ENCODE results near the gene MYOM3.
"Not testable (repeated sequence)": the region's sequence is repeated elsewhere in the genome, so short reads cannot be mapped to it uniquely, and the experiment has no call there.

The MYOM3 gene

GRCh38 chr1:24058671-24059455 is 53.1 kb downstream of the MYOM3 start:
- no peak overlapping the region for H3K27ac ChIP-seq (ENCODE audit: low read depth, low read length)

GRCh38 chr1:24057171-24057570 is 54.8 kb downstream of the MYOM3 start:
- Histone ChIP-seq H3K9ac (ENCODE audit: low read length) (no peak overlapping the region), H3K27ac (ENCODE audit: low read depth, low read length) (no peak overlapping the region), H3K27me3 (ENCODE audit: control insufficient read depth in 1 of 2, insufficient read depth in 2 of 2, low read length in 2 of 2) (no peaks in the 10 kb centered on the region), H3K4me3 (ENCODE audit: low read depth in 1 of 2, low read length in 2 of 2) (no peak overlapping the region), H3K36me3 (ENCODE audit: insufficient read depth, low read length) (no peaks in the 10 kb centered on the region), H3K9me3 (ENCODE audit: low read length) (no peaks in the 10 kb centered on the region), H3K4me1 (ENCODE audit: insufficient read depth, low read length) (no peaks in the 10 kb centered on the region)

More at GRCh38 chr1:24058671-24059455, 53.1 kb downstream of the MYOM3 start:
- Histone ChIP-seq H3K4me3 (ENCODE audit: low read depth in 1 of 2, low read length in 2 of 2) (no peak overlapping the region), H3K4me1 (ENCODE audit: insufficient read depth, low read length) (no peaks in the 10 kb centered on the region), H3K9ac (ENCODE audit: low read length) (no peak overlapping the region), H3K27me3 (ENCODE audit: control insufficient read depth in 1 of 2, insufficient read depth in 2 of 2, low read length in 2 of 2) (no peaks in the 10 kb centered on the region), H3K36me3 (ENCODE audit: insufficient read depth, low read length) (no peaks in the 10 kb centered on the region), H3K9me3 (ENCODE audit: low read length) (no peaks in the 10 kb centered on the region)

- Histone ChIP-seq H3K4me3 (ENCODE audit: low read depth in 1 of 2, low read length in 2 of 2) (no peak overlapping the region), H3K9me3 (ENCODE audit: low read length) (no peaks in the 10 kb centered on the region), H3K27ac (ENCODE audit: low read depth, low read length) (no peak overlapping the region), H3K4me1 (ENCODE audit: insufficient read depth, low read length) (no peaks in the 10 kb centered on the region), H3K36me3 (ENCODE audit: insufficient read depth, low read length) (no peaks in the 10 kb centered on the region), H3K9ac (ENCODE audit: low read length) (no peak overlapping the region), H3K27me3 (ENCODE audit: control insufficient read depth in 1 of 2, insufficient read depth in 2 of 2, low read length in 2 of 2) (no peaks in the 10 kb centered on the region)
Measured at GRCh38 chr1:24055681-24056080, 56.3 kb downstream of the MYOM3 start.

- Histone ChIP-seq H3K4me3 (ENCODE audit: low read depth in 1 of 2, low read length in 2 of 2) (no peak overlapping the region), H3K4me1 (ENCODE audit: insufficient read depth, low read length) (peaks cover 1% of the 10 kb centered on the region), H3K36me3 (ENCODE audit: insufficient read depth, low read length) (no peaks in the 10 kb centered on the region), H3K27me3 (ENCODE audit: control insufficient read depth in 1 of 2, insufficient read depth in 2 of 2, low read length in 2 of 2) (no peaks in the 10 kb centered on the region), H3K9ac (ENCODE audit: low read length) (no peak overlapping the region), H3K9me3 (ENCODE audit: low read length) (no peaks in the 10 kb centered on the region), H3K27ac (ENCODE audit: low read depth, low read length) (no peak overlapping the region)
Measured at GRCh38 chr1:24052220-24052619, 59.7 kb downstream of the MYOM3 start.

GRCh38 chr1:24051206-24051945 is 60.6 kb downstream of the MYOM3 start:
- Histone ChIP-seq H3K4me3 (ENCODE audit: low read depth in 1 of 2, low read length in 2 of 2) (no peak overlapping the region), H3K36me3 (ENCODE audit: insufficient read depth, low read length) (no peaks in the 10 kb centered on the region), H3K9me3 (ENCODE audit: low read length) (no peaks in the 10 kb centered on the region), H3K27me3 (ENCODE audit: control insufficient read depth in 1 of 2, insufficient read depth in 2 of 2, low read length in 2 of 2) (no peaks in the 10 kb centered on the region), H3K9ac (ENCODE audit: low read length) (no peak overlapping the region), H3K27ac (ENCODE audit: low read depth, low read length) (no peak overlapping the region), H3K4me1 (ENCODE audit: insufficient read depth, low read length) (peaks cover 8% of the 10 kb centered on the region)

- Histone ChIP-seq H3K4me3 (ENCODE audit: low read depth in 1 of 2, low read length in 2 of 2) (no peak overlapping the region), H3K36me3 (ENCODE audit: insufficient read depth, low read length) (no peaks in the 10 kb centered on the region)
Measured at GRCh38 chr1:24049733-24050132, 62.2 kb downstream of the MYOM3 start.

GRCh38 chr1:24048894-24049293 is 63.0 kb downstream of the MYOM3 start:
- not testable (repeated sequence) for H3K36me3 ChIP-seq (ENCODE audit: insufficient read depth, low read length); H3K9ac ChIP-seq (ENCODE audit: low read length); H3K9me3 ChIP-seq (ENCODE audit: low read length)

More at GRCh38 chr1:24049733-24050132, 62.2 kb downstream of the MYOM3 start:
- H3K27me3 ChIP-seq (ENCODE audit: control insufficient read depth in 1 of 2, insufficient read depth in 2 of 2, low read length in 2 of 2): no peaks in the 10 kb centered on the region
- H3K9ac ChIP-seq (ENCODE audit: low read length): no peak overlapping the region
- no peaks in the 10 kb centered on the region for H3K9me3 ChIP-seq (ENCODE audit: low read length)
- H3K4me1 ChIP-seq (ENCODE audit: insufficient read depth, low read length): peaks cover 16% of the 10 kb centered on the region
- H3K27ac ChIP-seq (ENCODE audit: low read depth, low read length): no peak overlapping the region

GRCh38 chr1:24048205-24048869 is 63.6 kb downstream of the MYOM3 start:
- H3K4me1 ChIP-seq (ENCODE audit: insufficient read depth, low read length): peaks cover 16% of the 10 kb centered on the region
- no peak overlapping the region for H3K9ac ChIP-seq (ENCODE audit: low read length)
- no peaks in the 10 kb centered on the region for H3K27me3 ChIP-seq (ENCODE audit: control insufficient read depth in 1 of 2, insufficient read depth in 2 of 2, low read length in 2 of 2)
- H3K4me3 ChIP-seq (ENCODE audit: low read depth in 1 of 2, low read length in 2 of 2): no peak overlapping the region
- H3K9me3 ChIP-seq (ENCODE audit: low read length): no peaks in the 10 kb centered on the region
- no peaks in the 10 kb centered on the region for H3K36me3 ChIP-seq (ENCODE audit: insufficient read depth, low read length)
- no peak overlapping the region for H3K27ac ChIP-seq (ENCODE audit: low read depth, low read length)

More at GRCh38 chr1:24048894-24049293, 63.0 kb downstream of the MYOM3 start:
- H3K4me1 ChIP-seq (ENCODE audit: insufficient read depth, low read length): peaks cover 16% of the 10 kb centered on the region
- not testable (repeated sequence) for H3K27me3 ChIP-seq (ENCODE audit: control insufficient read depth in 1 of 2, insufficient read depth in 2 of 2, low read length in 2 of 2); H3K4me3 ChIP-seq (ENCODE audit: low read depth in 1 of 2, low read length in 2 of 2); H3K27ac ChIP-seq (ENCODE audit: low read depth, low read length)

- H3K4me1 ChIP-seq (ENCODE audit: insufficient read depth, low read length): peaks cover 16% of the 10 kb centered on the region
- H3K36me3 ChIP-seq (ENCODE audit: insufficient read depth, low read length): no peaks in the 10 kb centered on the region
- H3K4me3 ChIP-seq (ENCODE audit: low read depth in 1 of 2, low read length in 2 of 2): no peak overlapping the region
- H3K9me3 ChIP-seq (ENCODE audit: low read length): no peaks in the 10 kb centered on the region
- no peak overlapping the region for H3K9ac ChIP-seq (ENCODE audit: low read length)
- no peak overlapping the region for H3K27ac ChIP-seq (ENCODE audit: low read depth, low read length)
- no peaks in the 10 kb centered on the region for H3K27me3 ChIP-seq (ENCODE audit: control insufficient read depth in 1 of 2, insufficient read depth in 2 of 2, low read length in 2 of 2)
Measured at GRCh38 chr1:24047110-24047477, 64.8 kb downstream of the MYOM3 start.

- Histone ChIP-seq H3K9ac (ENCODE audit: low read length) (no peak overlapping the region), H3K4me3 (ENCODE audit: low read depth in 1 of 2, low read length in 2 of 2) (no peak overlapping the region), H3K4me1 (ENCODE audit: insufficient read depth, low read length) (peaks cover 16% of the 10 kb centered on the region), H3K36me3 (ENCODE audit: insufficient read depth, low read length) (no peaks in the 10 kb centered on the region), H3K9me3 (ENCODE audit: low read length) (no peaks in the 10 kb centered on the region), H3K27me3 (ENCODE audit: control insufficient read depth in 1 of 2, insufficient read depth in 2 of 2, low read length in 2 of 2) (no peaks in the 10 kb centered on the region), H3K27ac (ENCODE audit: low read depth, low read length) (no peak overlapping the region)
Measured at GRCh38 chr1:24045771-24046170, 66.2 kb downstream of the MYOM3 start.

- H3K27me3 ChIP-seq (ENCODE audit: control insufficient read depth in 1 of 2, insufficient read depth in 2 of 2, low read length in 2 of 2); H3K4me3 ChIP-seq (ENCODE audit: low read depth in 1 of 2, low read length in 2 of 2); H3K36me3 ChIP-seq (ENCODE audit: insufficient read depth, low read length); H3K27ac ChIP-seq (ENCODE audit: low read depth, low read length); H3K9ac ChIP-seq (ENCODE audit: low read length); H3K9me3 ChIP-seq (ENCODE audit: low read length): not testable (repeated sequence)
- H3K4me1 ChIP-seq (ENCODE audit: insufficient read depth, low read length): peaks cover 16% of the 10 kb centered on the region
Measured at GRCh38 chr1:24044672-24045071, 67.3 kb downstream of the MYOM3 start.

Data from muscle layer of colon (tissue), 2 donors.